ENCODE measurements around the gene RXRG.

Gene RXRG

DNA sequence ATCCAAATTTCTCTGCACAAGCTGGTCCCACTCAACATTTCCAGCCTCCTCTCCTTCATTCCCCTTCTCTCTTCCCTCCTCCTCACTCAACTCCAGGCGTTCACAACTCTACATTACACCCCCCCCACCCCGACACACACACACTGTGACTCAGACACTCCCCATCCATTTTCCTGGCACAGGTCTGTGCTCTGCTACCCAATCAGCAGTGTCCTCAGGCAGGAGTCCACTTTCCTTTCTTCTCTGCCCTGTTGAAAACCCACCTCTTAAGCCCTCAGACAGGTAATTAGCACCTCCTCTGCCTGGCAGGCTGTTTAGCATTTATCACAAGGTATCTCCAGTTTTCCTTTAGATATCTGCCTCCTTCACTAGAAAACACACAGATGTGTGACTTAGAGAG is 79.6 kb downstream of the RXRG start:
- DNase-seq: no peak

DNA sequence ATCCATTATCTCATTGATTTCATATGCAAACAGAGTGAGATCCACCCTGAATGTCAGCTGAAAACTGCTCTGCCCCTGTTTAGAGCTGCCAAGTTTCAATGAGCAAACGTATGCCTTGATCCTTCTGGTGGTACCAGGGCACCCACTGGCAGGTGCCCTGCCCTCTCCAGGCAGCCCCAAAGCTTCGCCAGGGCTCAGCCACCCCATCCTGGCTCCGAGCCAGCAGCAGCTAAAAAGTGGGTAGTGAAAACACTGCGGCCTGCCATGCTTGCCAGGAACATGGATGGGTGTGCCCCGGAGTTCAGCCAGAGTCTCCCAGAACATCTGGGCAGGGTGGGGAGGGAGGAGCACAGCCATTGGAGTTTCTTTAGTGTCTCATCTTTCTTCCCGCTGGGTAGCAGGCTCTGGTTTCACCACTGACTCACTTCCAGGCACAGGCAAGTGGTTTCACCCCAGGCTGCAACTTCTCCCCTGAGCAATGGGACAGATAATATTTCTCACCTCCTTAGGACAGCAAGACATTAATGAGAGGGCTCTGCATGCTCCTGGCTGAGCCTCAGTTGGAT is 80.3 kb downstream of the RXRG start:
- DNase-seq: no peak

- no peak for DNase-seq
Observed at GRCh38 chr1:165356876-165357275, 88.0 kb downstream of the RXRG start.

DNA sequence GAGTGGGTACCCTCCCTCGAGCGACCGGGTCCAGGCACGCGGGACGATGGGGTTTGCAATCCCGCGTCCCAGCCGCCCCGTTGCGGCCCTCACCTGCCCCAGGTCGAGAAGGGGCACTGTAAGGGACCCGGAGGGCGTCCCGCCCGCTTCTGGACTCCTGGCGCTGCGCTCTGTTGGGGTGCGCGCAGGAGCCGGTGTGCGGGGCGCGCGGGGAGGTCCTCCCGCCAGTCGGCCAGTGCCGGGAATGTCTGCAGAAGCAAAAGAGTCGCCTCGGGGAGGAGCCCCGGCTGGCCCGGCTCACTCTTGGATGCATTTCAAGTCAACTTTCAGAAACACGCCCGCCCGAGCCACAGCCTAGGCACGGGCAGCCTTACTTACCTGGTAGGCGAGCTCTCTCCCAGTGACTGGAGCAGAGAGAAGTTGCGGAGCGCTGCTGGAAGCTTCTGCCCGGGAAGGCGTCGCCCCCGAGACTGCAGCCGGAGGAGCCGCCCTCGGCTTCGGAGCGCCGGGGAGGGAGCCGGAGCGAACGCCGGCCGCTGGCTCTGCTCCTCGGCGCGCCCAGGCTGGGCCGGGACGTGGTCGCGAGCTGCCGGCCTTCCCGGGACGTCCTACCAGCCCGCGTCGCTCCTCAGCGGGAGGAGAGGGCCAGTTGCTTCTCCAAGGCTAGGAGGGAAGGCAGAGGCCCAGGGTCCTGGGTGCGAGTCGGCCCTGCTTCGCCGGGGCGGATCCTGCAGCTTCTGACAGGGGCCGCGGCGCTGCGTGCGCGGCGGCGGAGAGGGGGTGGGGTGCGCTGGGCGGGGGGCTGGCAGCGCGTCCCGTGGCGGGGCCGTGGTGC is 88.7 kb downstream of the RXRG start, which contains the start of gene LMX1A:
Gene LMX1A, minus strand, starts transcription at position 739 of the 835 bp plus-strand sequence. CDS start 1,156 bp downstream, outside the sequence.
- no peak for DNase-seq

- no peak for DNase-seq
Observed at GRCh38 chr1:165355139-165355976, 89.6 kb downstream of the RXRG start.

- DNase-seq: no peak
Observed at GRCh38 chr1:165354739-165355138, 90.2 kb downstream of the RXRG start.

DNA sequence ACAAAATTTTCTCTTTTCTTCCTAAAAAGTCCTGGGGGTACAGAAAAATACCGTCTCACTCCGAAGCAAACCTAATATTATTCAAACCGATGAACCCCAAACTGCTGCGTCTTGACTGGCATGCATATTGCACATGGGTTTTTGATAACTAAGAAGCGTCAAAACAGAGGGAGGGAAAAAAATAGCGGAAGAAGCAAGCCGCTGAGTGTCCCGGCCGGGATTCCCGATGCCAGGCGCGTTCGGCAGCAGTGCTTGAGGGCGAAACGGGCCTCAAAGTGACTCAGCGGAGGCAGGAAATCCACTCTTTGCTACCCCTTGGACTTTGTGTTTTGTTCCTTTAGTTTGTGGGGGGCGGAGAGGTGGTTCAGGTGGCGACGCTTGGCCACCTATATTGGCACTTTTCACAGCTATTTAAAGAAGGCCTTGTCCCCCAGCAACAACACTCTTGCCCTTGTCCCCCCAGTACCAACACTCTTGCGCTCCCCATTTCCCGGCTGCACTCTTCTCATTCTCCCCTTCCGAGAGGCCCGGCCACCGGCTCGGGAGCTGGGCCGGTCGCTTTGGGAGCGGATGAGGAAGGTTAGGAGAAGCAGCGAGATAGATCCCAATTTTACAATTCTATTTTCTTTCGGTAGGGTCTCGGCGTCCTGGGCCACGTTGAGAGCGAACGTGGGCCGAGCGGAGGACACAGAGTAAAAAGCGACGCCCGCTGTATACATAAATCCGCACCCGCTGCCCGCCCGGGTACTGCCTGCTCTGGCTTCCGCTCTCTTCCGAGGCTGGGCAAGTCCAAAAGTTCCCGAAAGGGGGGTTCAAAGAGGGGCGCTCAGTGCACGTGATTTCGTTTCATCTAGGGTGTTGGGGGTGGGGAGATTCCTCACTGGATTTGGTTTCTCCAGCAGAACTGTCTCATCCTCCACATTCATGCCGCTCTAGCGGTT is 90.9 kb downstream of the RXRG start:
- no peak for DNase-seq

DNA sequence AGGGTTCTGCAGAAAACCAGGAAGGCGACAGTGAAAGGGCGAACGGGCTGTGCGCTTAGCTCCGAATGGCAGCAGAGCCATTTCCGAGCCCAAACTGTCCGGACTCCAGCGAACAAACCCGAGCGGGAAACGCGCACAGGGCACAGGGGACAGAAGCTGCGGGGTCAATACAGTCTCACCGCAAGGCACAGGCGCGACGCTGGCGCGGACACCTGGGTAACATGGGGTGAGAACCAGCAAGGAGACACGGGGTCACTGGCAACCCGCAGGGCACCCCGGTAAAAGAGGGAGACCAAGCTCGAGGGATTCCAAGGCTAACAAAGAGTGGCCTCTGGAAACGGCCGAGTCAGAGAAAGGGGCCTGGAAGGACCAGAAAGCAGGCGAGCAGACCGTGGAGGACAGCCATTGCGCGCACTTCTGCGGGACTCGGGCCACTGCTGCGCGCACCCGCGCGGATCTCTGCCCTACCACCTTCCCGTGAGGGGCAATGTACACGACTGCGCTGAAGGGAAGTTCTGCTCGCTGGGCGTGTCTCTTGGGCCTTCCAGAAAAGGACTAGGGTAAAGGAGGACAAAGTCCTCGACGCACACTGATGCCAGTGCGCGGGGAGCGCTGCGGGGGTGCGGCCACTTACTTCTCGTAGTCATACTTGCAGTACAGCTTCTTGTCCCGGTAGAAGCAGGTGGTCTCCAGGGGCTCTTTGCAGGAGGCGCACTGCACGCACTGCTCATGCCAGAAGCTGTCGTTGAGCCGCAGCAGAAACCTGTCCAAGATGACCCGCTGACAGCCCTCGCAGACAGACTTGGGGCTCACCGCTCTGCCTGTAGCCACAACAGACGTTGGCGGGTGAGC is 92.3 kb downstream of the RXRG start:
- DNase-seq: no peak

DNA sequence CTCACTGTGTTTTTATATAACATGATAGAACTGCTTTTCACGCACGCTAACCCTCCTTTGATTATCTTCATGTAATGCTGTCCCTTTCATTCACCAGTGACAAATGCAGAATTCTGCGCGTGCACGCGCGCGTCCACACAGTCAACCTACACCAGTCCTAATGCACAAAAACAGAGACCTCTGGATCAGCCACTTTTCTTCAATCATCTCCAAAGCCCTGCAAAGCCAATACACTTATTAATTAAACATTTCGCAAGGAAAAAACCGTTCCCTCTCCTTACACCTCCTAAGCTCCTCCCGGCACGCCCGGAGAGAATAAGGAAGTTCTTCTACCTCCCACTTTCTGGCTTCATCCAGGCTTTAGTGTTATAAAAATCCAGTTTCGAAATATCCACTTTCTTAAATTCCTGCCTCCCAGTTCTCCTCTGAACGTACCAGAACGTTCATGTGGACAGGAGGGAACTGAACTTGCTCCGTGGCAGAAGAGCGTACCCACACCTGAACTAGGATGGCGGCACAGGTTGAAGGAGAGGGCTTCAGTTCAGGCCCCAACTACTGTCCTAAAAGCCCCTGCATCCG is 93.0 kb downstream of the RXRG start:
- DNase-seq: no peak

Data from hematopoietic multipotent progenitor cell treated with erythropoietin and hydrocortisone succinate and interleukin-3 and kit ligand, for 4 days (in vitro differentiated cells).